Measurements from ENCODE around the gene RASSF8. TPM values are rescaled to one million over a fixed set of nuclear protein-coding genes. Genes with fewer than 3 reads are reported as not detected.

The RASSF8 gene
- total RNA-seq, result 63.1 TPM
- 20.9 TPM for polyA plus RNA-seq

GRCh38 chr12:25958428-25959070 lies at the start of gene RASSF8:
Gene RASSF8, plus strand, starts transcription at chr12:25958682. Its CDS starts 96,662 bp downstream, at chr12:26055344.
- Histone ChIP-seq H3K4me3 (ENCODE audit: low read depth, low read length) (peak within 1 kb of the TSS; percentile 99), H3K27ac (ENCODE audit: low read depth) (peak within 1 kb of the TSS; percentile 92), H3K36me3 (ENCODE audit: insufficient read depth) (no peaks in the 10 kb centered on the region), H3K4me1 (ENCODE audit: insufficient read depth) (peaks cover 1% of the 10 kb centered on the region)
- DNase-seq (ENCODE audit: extremely low spot score), result peak; percentile 23
- WGBS, result under 1% methylated on average over 99 of the region's 113 CpGs

- no peak overlapping the region for H3K27ac ChIP-seq (ENCODE audit: low read depth)
- WGBS, result 58% methylated on average over 2 of the region's 2 CpGs
These were observed 43.9 kb upstream of the RASSF8 start for GRCh38 chr12:25914551-25914950.

GRCh38 chr12:25924491-25925001 lies 33.9 kb upstream of the RASSF8 start:
- no peak for DNase-seq (ENCODE audit: extremely low spot score)
- Histone ChIP-seq H3K27ac (ENCODE audit: low read depth) (no peak overlapping the region), H3K4me1 (ENCODE audit: insufficient read depth) (no peaks in the 10 kb centered on the region), H3K4me3 (ENCODE audit: low read depth, low read length) (no peak overlapping the region), H3K36me3 (ENCODE audit: insufficient read depth) (no peaks in the 10 kb centered on the region)
- 80% methylated on average over 7 of the region's 7 CpGs for WGBS

More at GRCh38 chr12:25914551-25914950, 43.9 kb upstream of the RASSF8 start:
- H3K4me1 ChIP-seq (ENCODE audit: insufficient read depth), result no peaks in the 10 kb centered on the region
- H3K4me3 ChIP-seq (ENCODE audit: low read depth, low read length), result no peak overlapping the region
- no peak for DNase-seq (ENCODE audit: extremely low spot score)
- no peaks in the 10 kb centered on the region for H3K36me3 ChIP-seq (ENCODE audit: insufficient read depth)

- no peaks in the 10 kb centered on the region for H3K36me3 ChIP-seq (ENCODE audit: insufficient read depth)
- no peak for DNase-seq (ENCODE audit: extremely low spot score)
- no peaks in the 10 kb centered on the region for H3K4me1 ChIP-seq (ENCODE audit: insufficient read depth)
- H3K27ac ChIP-seq (ENCODE audit: low read depth), result no peak overlapping the region
- H3K4me3 ChIP-seq (ENCODE audit: low read depth, low read length), result no peak overlapping the region
- WGBS, result 97% methylated on average over 7 of the region's 7 CpGs
These were observed 33.4 kb upstream of the RASSF8 start for GRCh38 chr12:25925064-25925463.

GRCh38 chr12:25926536-25926935 lies 31.9 kb upstream of the RASSF8 start:
- no peak for DNase-seq (ENCODE audit: extremely low spot score)
- Histone ChIP-seq H3K4me3 (ENCODE audit: low read depth, low read length) (no peak overlapping the region), H3K27ac (ENCODE audit: low read depth) (no peak overlapping the region), H3K4me1 (ENCODE audit: insufficient read depth) (no peaks in the 10 kb centered on the region), H3K36me3 (ENCODE audit: insufficient read depth) (no peaks in the 10 kb centered on the region)
- 57% methylated on average over 5 of the region's 5 CpGs for WGBS

- no peak overlapping the region for H3K27ac ChIP-seq (ENCODE audit: low read depth)
- no peak overlapping the region for H3K4me3 ChIP-seq (ENCODE audit: low read depth, low read length)
- H3K36me3 ChIP-seq (ENCODE audit: insufficient read depth), result no peaks in the 10 kb centered on the region
- no peaks in the 10 kb centered on the region for H3K4me1 ChIP-seq (ENCODE audit: insufficient read depth)
- no peak for DNase-seq (ENCODE audit: extremely low spot score)
- WGBS, result 75% methylated on average over 1 of the region's 1 CpG
These were observed 29.3 kb upstream of the RASSF8 start for GRCh38 chr12:25929142-25929541.

GRCh38 chr12:25932971-25933370 lies 25.5 kb upstream of the RASSF8 start:
- Histone ChIP-seq H3K4me3 (ENCODE audit: low read depth, low read length) (no peak overlapping the region), H3K4me1 (ENCODE audit: insufficient read depth) (no peaks in the 10 kb centered on the region), H3K27ac (ENCODE audit: low read depth) (no peak overlapping the region), H3K36me3 (ENCODE audit: insufficient read depth) (no peaks in the 10 kb centered on the region)
- WGBS, result 83% methylated on average over 4 of the region's 4 CpGs
- DNase-seq (ENCODE audit: extremely low spot score), result no peak

- DNase-seq (ENCODE audit: extremely low spot score), result no peak
- no peak overlapping the region for H3K4me3 ChIP-seq (ENCODE audit: low read depth, low read length)
- H3K27ac ChIP-seq (ENCODE audit: low read depth), result no peak overlapping the region
- WGBS, result 71% methylated on average over 4 of the region's 4 CpGs
- no peaks in the 10 kb centered on the region for H3K36me3 ChIP-seq (ENCODE audit: insufficient read depth)
- no peaks in the 10 kb centered on the region for H3K4me1 ChIP-seq (ENCODE audit: insufficient read depth)
These were observed 24.0 kb upstream of the RASSF8 start for GRCh38 chr12:25934456-25934855.

GRCh38 chr12:25935355-25936144 lies 22.9 kb upstream of the RASSF8 start:
- WGBS, result 89% methylated on average over 9 of the region's 9 CpGs
- Histone ChIP-seq H3K27ac (ENCODE audit: low read depth) (no peak overlapping the region), H3K4me3 (ENCODE audit: low read depth, low read length) (no peak overlapping the region), H3K36me3 (ENCODE audit: insufficient read depth) (no peaks in the 10 kb centered on the region), H3K4me1 (ENCODE audit: insufficient read depth) (no peaks in the 10 kb centered on the region)
- DNase-seq (ENCODE audit: extremely low spot score), result no peak

- Histone ChIP-seq H3K27ac (ENCODE audit: low read depth) (no peak overlapping the region), H3K36me3 (ENCODE audit: insufficient read depth) (no peaks in the 10 kb centered on the region), H3K4me3 (ENCODE audit: low read depth, low read length) (no peak overlapping the region), H3K4me1 (ENCODE audit: insufficient read depth) (no peaks in the 10 kb centered on the region)
- DNase-seq (ENCODE audit: extremely low spot score), result no peak
These were observed 21.4 kb upstream of the RASSF8 start for GRCh38 chr12:25937096-25937495.

GRCh38 chr12:25938581-25938980 lies 19.9 kb upstream of the RASSF8 start:
- no peak for DNase-seq (ENCODE audit: extremely low spot score)
- Histone ChIP-seq H3K4me3 (ENCODE audit: low read depth, low read length) (no peak overlapping the region), H3K36me3 (ENCODE audit: insufficient read depth) (no peaks in the 10 kb centered on the region), H3K27ac (ENCODE audit: low read depth) (no peak overlapping the region), H3K4me1 (ENCODE audit: insufficient read depth) (no peaks in the 10 kb centered on the region)
- 57% methylated on average over 1 of the region's 1 CpG for WGBS

- no peak overlapping the region for H3K27ac ChIP-seq (ENCODE audit: low read depth)
- no peak overlapping the region for H3K4me3 ChIP-seq (ENCODE audit: low read depth, low read length)
- H3K4me1 ChIP-seq (ENCODE audit: insufficient read depth), result no peaks in the 10 kb centered on the region
- 100% methylated on average over 2 of the region's 2 CpGs for WGBS
- H3K36me3 ChIP-seq (ENCODE audit: insufficient read depth), result no peaks in the 10 kb centered on the region
- DNase-seq (ENCODE audit: extremely low spot score), result no peak
These were observed 18.9 kb upstream of the RASSF8 start for GRCh38 chr12:25939606-25940005.

- WGBS, result 91% methylated on average over 1 of the region's 1 CpG
These were observed 17.6 kb upstream of the RASSF8 start for GRCh38 chr12:25940886-25941285.

GRCh38 chr12:25942709-25943108 lies 15.8 kb upstream of the RASSF8 start:
- Histone ChIP-seq H3K4me3 (ENCODE audit: low read depth, low read length) (no peak overlapping the region), H3K27ac (ENCODE audit: low read depth) (no peak overlapping the region), H3K36me3 (ENCODE audit: insufficient read depth) (no peaks in the 10 kb centered on the region), H3K4me1 (ENCODE audit: insufficient read depth) (no peaks in the 10 kb centered on the region)
- no peak for DNase-seq (ENCODE audit: extremely low spot score)
- 95% methylated on average over 2 of the region's 2 CpGs for WGBS

More at GRCh38 chr12:25940886-25941285, 17.6 kb upstream of the RASSF8 start:
- Histone ChIP-seq H3K27ac (ENCODE audit: low read depth) (no peak overlapping the region), H3K36me3 (ENCODE audit: insufficient read depth) (no peaks in the 10 kb centered on the region), H3K4me1 (ENCODE audit: insufficient read depth) (no peaks in the 10 kb centered on the region), H3K4me3 (ENCODE audit: low read depth, low read length) (no peak overlapping the region)
- no peak for DNase-seq (ENCODE audit: extremely low spot score)

All from urinary bladder (tissue), 4 donors.